NOMO-1 treated with DMSO at 0.1 percent for 48 hours (cell line): ENCODE results near the gene GNB1.
"Not testable (repeated sequence)": the region's sequence is repeated elsewhere in the genome, so short reads cannot be mapped to it uniquely, and the experiment has no call there.

Source experiments
- DNase-seq: peaks from one replicate; lab custom pipeline; 2025; ENCODE audit not compliant: unreplicated experiment; lab: John Stamatoyannopoulos, UW

GNB1 gene

DNA sequence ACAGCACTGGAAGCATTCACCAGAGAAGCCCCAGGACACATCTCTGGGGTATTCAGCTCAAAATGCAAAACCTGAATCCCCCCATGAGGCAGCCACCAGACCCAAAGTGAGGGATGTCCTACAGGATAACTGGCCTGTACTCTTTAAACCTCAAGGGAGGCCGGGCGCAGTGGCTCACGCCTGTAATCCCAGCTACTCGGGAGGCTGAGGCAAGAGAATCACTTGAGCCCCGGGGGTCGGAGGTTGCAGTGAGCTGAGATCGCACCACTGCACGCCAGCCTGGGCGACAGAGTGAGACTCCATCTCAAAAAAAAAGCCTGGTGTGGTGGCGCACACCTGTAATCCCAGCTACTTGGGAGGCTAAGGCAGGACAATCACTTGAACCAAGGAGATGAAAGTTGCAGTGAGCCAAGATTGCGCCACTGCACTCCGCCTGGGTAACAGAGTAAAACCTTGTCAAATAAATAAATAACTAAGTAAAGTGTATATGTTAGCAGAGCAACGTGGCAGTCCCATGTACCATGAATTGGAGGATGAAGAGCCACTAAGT, 29.1 kb downstream of the GNB1 start:
- DNase-seq: not testable (repeated sequence)

DNA sequence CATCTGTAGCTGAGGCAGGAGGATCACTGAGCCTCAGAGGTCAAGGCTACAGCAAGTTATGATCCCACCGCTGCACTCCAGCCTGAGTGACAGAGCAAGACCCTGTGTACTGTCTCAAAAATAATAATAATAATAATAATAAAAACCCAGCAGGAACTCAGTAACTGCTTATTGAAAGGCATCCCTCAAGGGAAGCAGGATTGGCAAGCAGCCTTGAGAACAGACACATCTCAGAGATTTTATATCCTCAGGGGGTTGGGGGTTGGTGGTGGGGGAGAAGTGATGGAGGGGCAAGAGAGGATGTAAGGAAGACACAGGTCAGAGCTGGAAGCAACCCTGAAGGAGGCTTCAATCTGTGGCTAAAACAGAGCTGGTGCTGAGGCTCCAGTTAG, 29.6 kb downstream of the GNB1 start:
- DNase-seq: no peak

DNA sequence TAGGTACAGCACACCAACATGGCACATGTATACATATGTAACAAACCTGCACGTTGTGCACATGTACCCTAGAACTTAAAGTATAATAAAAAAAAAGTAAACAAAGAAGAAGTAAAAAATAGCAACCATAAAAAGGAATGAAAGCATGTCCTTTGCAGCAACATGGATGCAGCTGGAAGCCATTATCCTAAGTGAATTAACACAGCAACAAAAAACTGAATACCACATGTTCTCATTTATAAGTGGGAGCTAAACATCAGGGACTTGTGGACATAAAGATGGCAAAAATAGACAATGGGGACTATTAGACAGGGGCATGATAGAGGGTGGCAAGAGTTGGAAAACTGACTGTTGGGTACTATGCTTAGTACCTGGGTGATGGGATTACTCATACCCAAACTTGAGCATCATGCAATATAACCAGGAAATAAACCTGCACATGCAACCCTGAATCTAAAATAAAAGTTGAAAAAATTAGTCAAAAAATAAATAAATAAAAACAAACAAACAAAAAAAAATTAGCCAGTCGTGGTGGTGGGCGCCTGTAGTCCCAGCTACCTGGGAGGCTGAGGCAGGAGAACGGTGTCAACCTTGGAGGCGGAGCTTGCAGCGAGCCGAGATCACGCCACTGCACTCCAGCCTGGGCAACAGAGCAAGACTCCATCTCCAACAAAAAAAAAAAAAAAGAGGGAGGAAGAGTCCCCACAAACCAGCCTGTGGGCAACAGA, 30.8 kb downstream of the GNB1 start:
- DNase-seq: not testable (repeated sequence)

DNA sequence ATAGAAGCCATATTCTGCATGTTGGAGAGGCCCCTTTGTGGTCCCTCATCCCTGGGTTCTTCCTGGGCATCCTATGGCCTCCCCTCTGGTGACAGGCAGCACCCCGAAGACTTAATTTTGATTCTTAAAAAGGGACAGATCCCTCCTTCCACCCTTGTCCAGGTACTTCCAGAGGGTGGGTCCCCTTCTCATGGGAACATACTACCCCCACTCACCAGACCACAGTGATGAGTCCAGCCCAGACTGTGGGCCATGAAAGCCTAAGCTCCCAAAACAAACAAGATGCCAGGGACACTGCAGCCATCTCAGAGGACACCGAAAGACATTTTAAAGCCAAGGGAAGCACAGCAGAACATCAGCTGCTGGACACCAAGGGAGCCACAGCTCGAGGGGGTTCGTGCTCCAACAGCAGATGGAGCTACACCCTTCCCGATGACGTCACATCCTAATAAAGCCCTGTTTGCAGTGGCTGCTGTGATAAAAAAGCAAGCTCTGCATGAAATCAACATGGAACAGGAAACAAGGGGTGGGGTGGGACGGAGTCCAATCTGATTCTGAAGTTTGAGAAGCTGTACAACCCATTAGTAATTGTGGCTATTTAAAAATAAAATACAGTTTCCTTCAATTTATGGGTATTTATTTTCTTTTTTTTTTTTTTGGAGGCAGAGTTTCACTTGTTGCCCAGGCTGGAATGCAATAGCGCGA, 32.4 kb downstream of the GNB1 start:
- DNase-seq: no peak

DNA sequence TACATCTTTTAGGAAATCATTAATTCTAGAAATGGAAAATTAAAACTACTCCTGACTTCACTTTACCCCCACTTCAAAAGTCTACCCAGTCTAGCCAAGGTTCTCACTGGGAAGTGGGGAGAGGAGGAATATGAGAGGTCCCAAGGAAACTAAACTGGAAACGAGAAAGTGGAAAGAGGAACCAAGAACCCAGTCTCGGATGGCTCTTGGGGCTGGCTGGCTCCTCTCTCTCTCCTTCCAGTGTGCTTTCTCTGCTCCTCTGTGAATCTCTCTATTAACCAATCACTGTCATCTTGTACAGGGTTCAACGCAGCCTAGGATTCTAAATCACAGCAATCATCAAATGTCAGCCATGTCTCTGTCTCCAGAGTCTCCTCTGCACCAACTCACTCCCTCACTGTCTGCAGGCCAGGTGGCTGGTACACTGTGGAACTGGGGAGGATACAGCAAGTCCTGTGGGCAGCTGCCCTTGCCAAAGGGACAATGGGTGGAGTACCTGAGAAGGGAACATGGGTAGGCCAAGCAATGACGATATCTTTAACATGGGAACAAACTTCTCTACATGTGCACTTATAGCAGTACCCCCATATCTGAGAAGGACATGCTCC, 33.7 kb downstream of the GNB1 start:
- DNase-seq: no peak

DNA sequence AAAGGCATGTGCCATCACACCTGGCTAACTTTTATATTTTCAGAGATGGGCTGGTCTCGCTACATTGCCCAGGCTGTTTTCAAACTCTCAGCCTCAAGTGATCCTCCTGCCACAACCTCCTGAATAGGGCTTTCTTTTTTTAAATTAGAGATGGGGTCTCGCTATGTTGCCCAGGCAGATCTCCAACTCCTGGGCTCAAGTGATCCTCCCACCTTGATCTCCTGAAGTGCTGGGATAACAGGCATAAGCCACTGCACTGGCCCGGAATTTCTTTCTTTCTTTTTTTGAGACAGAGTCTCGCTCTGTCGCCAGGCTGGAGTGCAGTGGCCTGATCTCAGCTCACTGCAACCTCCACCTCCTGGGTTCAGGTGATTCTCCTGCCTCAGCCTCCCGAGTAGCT, 34.7 kb downstream of the GNB1 start:
- not testable (repeated sequence) for DNase-seq

DNA sequence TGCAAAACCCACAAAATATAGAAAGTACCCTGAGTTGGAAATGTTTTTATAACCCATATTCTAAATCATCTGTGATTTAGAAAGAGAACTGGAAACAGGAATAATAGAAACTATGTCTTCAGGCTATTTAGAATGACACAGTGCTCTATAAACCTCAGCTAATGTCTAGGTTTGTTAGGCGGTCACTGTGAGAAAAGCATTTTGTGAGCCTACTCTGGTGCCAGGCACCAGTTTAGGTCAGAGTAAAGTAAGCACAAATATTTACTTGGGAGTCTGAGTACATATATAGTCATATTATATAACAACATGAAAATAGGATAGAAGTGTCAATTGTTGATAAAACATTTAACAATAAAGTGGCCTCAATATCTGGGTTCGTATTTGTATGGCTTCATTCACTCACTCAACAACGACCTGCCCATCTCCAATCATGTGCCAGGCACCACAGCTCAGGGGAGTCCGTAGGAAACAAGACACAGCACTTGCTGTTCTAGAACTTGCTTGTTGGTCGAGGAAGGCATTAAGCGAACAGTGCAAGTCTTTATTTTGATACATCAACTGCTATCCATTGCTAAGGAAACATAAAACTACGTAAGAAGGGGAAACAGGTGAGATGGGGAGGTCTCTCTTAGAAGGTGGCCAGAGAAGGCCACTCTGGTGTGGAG, 37.2 kb downstream of the GNB1 start:
- DNase-seq: no peak

DNA sequence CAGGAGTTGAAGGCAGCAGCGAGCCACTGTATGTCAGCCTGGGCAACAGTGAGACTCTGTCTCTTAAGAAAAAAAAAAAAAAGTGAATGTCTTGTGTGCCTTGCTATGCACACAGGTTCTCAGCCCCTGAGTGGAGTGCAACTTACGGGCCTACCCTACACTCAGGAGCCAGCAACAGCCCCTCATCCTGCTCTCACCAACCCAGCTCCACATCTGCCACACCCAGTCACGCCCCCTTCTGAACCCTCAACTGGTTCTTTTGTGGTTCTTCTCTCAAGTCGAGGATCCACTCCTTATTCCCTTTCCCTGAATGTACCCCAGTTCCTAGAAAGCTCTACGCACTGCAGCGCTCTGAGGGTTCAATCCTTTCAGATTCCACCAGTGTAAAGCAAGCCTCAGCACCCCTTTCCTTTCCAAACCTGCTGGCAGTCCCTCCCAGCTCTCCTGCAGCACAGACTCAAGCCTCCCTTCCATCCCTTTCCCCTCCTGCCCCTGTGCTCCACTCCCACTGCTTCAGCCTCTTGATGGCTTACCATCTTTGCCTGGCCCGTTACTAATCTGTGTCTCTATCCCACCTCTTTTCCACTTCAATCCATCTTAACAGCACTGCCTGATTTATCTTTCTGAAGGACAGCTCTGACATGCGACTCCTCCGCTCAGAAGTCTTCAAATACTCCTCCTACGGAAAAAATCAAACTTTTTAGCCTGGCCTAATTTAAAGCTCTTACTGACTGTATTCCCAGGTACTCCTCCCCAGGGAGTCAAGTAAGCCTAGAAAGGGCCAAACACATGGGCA, 38.1 kb downstream of the GNB1 start:
- DNase-seq: no peak

DNA sequence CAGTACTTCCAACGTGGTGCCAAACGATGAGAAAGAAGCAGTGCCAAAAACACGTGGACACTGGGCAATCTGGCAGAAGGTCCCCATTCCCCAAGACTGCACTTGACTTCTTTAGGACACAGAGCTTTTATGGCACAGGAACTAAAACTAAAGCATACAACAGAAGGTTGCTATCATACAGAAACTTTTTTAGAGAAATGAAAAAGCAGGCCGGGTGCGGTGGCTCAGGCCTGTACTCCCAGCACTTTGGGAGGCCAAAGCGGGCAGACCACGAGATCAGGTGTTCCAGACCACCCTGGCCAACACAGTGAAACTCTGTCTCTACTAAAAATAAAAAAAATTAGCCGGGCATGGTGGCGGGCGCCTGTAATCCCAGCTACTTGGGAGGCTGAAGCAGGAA, 43.0 kb downstream of the GNB1 start:
- DNase-seq: no peak

DNA sequence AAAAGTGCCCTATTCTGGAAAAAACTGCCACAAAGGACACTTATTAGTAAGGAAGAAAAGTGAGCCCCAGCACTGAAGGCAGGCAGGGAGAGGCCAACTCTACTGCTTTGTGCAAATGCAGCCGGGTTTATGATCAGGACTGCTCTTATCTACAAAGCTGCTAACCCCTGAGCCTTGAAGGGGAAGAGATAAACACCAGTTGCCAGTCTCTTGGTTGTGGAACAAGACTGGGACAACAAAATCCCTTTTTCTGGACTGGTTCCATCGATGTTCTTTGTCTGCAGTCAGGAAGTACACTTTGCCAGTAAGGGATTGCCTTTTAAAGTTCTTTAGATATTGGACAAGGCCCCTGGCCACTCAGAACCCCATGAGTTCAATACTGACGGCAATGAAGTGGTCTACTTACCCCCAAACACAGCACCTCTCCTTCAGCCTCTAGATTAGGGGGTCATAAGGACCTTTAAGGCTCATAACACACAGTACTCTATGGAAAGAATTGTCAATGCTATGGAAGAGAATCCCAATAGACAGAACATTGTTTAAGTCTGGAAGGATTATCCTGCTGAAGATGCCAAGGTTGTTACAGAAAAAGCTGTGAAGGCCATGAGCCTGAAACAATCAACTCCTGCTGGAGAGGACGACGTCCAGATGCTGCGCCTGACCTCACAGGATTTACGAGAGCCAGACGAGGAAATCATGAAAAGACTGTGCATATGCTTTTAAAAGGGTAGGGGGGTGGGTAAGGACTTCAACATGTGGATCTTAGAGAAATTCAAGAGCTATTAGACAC, 43.6 kb downstream of the GNB1 start:
- DNase-seq: no peak

DNA sequence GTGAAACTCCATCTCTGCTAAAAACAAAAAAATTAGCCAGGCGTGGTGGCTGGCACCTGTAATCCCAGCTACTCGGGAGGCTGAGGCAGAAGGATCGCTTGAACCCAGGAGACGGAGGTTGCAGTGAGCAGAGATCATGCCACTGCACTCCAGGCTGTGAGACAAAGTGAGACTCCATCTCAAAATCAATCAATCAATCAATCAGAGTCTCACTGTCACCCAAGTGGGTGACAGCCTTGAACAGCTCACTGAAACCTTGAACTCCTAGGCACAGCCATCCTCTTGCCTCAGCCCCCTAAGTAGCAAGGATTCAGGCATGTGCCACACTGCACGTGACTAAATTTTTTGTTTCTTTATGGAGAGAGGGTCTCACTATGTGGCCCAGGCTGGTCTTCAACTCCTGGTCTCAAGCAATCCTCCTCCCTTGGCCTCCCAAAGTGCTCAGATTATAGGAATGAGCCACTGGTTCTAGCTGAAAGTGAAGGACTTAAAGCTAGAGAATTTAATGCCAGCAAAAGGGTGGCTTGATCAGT, 44.4 kb downstream of the GNB1 start:
- DNase-seq: no peak

DNA sequence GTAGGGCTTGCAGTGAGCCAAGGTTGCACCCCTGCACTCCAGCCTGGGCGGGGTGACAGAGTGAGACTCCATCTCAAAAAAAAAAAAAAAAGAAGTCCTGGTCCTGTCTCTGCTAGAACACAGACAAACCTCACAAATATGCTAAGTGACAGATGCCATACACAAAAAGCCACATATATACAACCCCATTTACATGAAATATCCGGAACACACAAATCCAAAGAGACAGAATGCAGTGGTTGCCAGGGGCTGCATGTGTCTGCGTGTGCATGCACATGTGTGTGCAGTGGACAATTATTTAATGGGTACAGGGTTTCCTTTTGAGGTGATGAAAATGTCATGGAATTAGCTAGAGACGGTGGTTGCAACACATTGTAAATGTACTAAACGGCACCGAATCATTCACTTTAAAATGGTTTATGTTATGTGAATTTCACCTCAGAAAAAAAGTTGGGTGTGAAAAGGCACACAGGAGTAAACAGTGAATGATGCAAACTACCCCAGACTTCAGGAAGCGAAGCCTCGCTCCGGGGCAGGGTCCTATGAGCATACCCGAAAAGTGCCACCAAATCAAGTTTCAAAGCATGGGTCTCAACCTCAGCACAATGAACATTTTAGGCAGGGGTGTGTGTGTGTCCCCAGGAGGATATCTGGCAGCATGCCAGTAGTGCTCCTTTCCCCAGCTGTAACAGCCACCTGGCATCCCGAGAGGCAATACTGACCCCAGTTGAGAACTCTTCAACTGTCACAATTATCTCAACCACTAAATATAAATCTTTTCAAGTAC, 48.3 kb downstream of the GNB1 start:
- DNase-seq: no peak

DNA sequence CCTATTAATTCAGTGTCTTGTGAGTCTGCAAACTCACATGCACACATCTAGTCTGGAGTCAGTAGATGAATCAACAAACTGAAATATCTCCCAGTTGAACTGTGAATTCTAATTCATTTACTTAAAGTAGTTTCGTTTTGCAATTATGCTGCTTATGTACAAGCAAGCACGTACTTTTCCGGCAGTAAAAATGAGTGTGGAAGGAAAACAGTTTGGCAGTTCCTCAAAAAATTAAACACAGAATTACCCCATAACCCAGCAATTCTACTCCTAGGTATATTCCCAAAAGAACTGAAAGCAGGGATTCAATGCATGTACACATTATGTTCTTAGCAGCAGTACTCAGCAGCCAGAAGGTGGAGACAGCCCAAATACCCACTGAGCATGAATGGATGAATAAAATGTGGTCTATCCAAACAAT, 49.3 kb downstream of the GNB1 start:
- DNase-seq: peak; percentile 38

DNA sequence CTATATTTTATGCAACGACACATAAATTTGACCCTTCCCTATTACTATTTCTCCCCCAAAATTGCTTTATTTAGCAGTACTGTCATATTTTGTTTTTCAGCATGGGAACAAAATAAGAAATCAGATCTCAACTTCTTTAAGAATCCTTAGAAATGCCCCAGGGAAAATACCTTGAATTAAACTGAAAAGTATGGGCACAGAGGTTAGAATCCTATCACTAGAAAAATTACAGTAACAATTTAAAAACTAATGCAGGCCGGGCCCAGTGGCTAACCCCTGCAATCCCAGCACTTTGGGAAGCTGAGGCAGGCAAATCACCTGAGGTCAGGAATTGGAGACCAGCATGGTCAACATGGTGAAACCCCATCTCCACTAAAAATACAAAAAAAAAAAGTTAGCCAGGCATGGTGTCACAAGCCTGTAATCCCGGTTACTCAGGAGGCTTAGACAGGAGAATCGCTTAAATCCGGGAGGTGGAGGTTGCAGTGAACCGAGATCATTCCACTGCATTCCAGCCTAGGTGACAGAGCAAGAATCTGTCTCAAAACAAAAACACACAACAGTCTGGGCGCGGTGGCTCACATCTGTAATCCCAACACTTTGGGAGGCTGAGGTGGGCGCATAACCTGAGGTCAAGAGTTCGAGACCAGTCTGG, 51.4 kb downstream of the GNB1 start:
- no peak for DNase-seq

DNA sequence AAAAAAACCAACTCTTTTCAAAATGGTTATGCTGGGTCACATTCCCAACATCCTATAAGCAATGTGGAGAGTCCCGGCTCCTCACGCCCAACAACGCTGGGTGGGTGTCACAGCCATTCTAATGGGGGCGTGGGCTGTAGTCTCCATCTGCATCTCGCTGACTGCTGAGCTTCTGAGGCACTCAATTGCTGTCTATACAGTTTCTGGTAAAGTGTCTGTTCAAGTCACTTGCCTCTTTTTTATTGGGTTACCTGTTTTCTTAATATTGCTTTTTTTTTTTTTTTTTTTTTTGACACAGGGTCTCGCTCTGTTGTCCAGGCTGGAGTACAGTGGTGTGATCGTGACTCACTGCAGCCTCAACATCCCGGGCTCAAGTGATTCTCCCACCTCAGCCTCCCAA, 54.8 kb downstream of the GNB1 start:
- no peak for DNase-seq

DNA sequence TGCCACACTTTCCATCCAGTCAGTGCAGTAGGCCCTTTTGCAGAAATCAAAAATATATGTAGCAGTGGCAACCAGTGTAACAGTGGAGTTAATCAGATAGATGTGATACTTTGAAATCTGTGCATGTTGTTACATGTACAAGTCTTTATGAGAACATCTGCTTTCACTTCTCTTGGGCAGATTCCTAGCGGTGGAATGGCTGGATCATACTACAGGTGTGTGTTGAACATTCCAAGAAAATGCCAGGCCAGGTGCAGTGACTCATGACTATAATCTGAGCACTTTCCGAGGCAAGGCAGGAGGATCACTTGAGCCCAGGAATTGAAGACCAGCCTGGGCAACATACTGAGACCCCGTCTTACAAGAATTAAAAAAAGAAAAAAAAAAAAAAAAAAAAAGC, 55.3 kb downstream of the GNB1 start:
- DNase-seq: no peak

DNA sequence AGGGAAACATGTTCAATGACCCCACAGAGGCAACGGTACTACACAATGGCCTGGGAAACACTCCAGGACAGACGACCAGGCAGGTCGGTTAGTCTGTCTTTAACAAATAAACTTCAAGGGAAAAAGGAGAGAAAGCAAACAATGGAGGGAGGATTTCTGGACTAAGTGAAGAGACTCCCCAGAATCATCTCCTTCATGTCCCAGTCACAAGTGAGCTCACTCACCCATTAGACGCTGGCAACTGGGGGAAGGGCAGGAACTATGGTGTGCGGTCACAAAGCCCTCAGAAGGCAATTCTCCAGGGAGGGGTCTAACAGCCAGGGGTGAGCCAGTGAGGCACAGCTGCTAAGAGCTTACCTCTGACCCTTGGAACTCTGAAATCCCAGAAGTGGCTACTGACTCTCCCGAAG, 57.0 kb downstream of the GNB1 start:
- DNase-seq: no peak

DNA sequence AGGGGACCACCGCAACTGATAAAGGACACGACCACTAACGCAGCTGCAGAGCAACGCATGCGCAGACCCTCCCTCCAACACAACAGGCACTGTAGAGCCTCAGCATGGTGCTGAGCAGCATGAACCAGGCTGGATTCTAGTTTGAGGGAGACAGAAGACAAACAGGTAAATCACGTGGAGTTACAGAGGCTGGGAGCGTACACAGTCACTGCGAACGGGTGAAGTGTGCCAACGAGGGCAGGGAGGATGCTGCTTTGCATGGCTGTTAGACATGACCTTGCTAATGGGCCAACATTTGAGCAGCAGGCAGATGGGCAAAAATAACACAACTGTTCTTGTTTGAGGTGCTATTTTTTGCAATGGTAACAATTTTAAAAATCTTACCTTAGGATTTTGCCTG, 57.4 kb downstream of the GNB1 start:
- DNase-seq: no peak
